PC-3 (cell line): ENCODE data around the gene MACROD1.

ENCODE experiments used
- CTCF ChIP-seq: fragments of 300-600 bp; sonication (generic); conservative IDR thresholded peaks from 2 replicates; pipeline ENCODE4 v1.5.1; 2017; ENCODE audit warnings: antibody characterized with exemption, low read depth, mild to moderate bottlenecking, low read length
- EZH2 ChIP-seq: fragments of 300-600 bp; sonication (generic); IDR thresholded peaks from one replicate; pipeline ENCODE4 v1.6.1; 2017; ENCODE audit warnings: antibody characterized with exemption, mild to moderate bottlenecking, low read length; ENCODE audit not compliant: unreplicated experiment
- EZH2phosphoT487 ChIP-seq: fragments of 300-600 bp; sonication (generic); IDR thresholded peaks from 2 replicates; pipeline ENCODE4 v1.6.1; 2018; ENCODE audit warnings: mild to moderate bottlenecking, antibody characterized with exemption, low read length, borderline replicate concordance

GRCh38 chr11:64204080-64204440 is 38.1 kb upstream of the MACROD1 start:
- TF ChIP-seq CTCF (no peak), EZH2 (no peak), EZH2phosphoT487 (no peak)
